Astrocyte (in vitro differentiated cells and primary cell): ENCODE data around the gene LSG1.

Experiments
- EZH2 ChIP-seq: IDR thresholded peaks from 2 replicates; pipeline ENCODE4 v1.6.1; 2012; ENCODE audit warnings: mild to moderate bottlenecking, low read length, inconsistent platforms; ENCODE audit not compliant: insufficient read depth
- TF ChIP-seq, protein P1 (sequence below): IDR thresholded peaks from 2 replicates; pipeline ENCODE4 v1.5.1; 2011; ENCODE audit warnings: low read depth, mild to moderate bottlenecking, inconsistent platforms, low read length, moderate library complexity; ENCODE audit not compliant: insufficient read depth

DNA sequence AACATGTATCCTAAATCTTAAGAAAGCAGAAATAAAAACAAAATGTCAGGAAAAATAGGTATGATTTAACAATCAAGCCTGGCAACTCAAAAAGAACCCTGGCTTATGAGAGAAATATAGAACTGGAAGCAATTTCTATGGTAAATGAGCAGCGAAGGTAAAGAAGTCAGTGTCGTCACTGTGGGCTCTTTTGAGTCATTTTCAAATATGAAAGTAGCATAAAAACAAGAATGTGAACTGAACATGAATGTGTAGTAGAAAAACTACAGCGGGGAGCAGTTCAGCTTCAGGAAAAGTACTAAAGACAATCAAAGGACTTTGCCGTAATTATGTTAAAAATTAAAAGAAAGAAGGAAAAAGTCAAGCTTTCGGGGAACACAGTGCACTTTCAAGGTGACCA, 17.5 kb downstream of the LSG1 start:
- TF ChIP-seq EZH2 = no peak
- TF ChIP-seq, protein P1, sequence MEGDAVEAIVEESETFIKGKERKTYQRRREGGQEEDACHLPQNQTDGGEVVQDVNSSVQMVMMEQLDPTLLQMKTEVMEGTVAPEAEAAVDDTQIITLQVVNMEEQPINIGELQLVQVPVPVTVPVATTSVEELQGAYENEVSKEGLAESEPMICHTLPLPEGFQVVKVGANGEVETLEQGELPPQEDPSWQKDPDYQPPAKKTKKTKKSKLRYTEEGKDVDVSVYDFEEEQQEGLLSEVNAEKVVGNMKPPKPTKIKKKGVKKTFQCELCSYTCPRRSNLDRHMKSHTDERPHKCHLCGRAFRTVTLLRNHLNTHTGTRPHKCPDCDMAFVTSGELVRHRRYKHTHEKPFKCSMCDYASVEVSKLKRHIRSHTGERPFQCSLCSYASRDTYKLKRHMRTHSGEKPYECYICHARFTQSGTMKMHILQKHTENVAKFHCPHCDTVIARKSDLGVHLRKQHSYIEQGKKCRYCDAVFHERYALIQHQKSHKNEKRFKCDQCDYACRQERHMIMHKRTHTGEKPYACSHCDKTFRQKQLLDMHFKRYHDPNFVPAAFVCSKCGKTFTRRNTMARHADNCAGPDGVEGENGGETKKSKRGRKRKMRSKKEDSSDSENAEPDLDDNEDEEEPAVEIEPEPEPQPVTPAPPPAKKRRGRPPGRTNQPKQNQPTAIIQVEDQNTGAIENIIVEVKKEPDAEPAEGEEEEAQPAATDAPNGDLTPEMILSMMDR = no peak
